ENCODE data around the gene NOC4L.

Gene NOC4L

DNA sequence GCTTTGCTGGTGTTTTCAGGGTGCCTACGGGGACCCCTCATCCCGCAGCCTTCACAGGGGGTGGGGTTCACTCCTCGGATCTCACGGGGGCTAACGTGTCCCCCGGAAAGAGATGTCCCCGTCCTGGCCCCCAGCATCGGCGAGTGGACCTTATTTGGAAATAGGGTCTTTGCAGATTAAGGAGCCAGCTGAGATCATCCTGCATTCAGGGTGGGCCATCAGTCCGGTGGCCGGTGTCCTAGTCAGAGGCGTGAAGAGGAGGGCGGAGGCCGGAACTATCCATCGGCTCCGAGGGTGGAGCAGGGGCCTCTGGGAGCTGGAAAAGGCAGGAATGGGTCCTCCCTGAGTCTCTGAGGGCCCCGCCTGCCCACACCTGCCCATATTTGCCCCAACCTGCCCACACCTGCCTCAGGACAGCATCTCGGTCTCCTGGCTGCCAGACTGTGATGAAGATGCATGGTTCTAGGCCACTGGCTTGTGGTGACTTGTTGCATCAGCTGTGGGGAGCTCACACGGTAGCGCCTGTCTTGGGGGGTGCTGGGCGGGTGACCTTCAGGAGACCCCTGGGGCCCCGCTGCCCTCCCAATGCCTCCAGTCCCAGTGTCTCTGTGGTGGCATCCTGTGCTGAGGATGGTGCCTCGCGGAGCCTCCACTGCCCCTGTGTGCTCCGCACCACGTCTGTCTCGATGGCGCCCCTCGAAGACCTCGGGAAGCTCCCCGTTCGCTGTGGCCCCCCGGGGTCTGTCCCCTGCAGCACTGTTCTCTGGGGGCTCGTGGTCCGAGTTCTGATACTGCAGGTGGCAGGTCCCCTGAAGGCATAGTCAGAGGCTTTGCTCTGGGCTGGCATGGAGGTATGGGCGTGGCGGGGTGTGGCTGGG, 14.7 kb downstream of the NOC4L start:
- DNase-seq = no peak

DNA sequence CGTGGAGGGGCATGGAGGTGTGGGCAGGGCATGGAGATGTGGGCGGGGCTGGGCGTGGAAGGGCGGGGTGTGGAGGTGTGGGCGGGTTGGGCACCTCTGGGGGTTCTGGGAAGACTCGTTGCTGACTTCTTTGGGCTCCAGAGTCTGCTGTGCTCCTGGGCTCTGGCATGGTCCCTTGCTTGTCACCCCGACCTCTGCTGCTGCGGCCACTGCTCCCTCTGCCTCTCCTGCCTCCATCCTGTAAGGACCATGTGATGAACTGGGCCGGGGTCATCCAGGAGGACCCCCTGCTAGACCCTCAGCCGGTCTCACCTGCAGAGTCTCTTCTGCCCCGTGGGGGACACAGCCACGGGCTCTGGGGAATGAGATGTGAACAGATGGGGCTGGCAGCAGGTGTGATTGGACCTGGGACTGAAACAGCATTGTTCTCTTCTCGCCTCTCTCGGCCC, 15.3 kb downstream of the NOC4L start:
- no peak for DNase-seq

DNA sequence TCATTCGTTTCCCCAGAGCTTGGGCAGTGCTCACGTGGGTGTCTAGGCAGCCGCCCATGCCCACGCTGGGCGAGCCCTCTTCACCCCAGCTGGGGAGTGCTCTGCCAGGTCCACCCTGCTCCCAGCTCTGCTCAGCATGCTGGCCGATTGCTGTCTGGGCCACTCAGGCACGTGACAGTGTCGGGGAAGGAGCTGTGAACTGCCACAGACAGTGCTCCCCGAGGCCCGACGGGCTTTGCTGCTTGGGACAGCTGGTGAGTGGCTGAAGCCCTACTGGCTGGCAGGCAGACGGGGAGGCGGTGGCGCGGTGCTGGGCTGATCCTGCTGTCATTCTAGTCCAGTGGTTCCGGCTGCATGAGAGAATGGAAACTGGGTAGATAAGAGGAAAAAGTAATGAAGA, 15.8 kb downstream of the NOC4L start:
- DNase-seq = no peak

DNA sequence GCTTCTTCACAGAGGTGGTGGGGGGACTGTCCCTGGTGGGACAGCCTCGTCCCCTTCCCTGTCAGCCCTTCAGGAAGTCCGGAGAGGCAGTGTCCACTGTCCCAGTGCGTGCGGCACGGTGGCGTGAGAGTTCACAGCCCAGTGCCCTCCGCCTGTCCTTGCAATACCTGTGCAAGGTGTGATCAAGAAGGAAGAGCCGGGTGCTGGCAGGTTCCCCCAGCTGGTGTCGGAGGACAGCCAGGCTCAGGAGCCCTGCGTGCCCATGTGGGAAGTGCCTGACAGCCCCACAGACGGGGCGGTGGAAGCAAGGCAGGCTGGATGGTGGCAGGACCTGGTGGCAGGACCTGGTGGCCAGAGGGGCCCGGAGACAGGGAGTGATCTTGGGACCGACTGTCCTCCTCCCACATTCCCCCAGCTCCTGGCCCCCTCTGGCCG, 16.4 kb downstream of the NOC4L start:
- DNase-seq = no peak

DNA sequence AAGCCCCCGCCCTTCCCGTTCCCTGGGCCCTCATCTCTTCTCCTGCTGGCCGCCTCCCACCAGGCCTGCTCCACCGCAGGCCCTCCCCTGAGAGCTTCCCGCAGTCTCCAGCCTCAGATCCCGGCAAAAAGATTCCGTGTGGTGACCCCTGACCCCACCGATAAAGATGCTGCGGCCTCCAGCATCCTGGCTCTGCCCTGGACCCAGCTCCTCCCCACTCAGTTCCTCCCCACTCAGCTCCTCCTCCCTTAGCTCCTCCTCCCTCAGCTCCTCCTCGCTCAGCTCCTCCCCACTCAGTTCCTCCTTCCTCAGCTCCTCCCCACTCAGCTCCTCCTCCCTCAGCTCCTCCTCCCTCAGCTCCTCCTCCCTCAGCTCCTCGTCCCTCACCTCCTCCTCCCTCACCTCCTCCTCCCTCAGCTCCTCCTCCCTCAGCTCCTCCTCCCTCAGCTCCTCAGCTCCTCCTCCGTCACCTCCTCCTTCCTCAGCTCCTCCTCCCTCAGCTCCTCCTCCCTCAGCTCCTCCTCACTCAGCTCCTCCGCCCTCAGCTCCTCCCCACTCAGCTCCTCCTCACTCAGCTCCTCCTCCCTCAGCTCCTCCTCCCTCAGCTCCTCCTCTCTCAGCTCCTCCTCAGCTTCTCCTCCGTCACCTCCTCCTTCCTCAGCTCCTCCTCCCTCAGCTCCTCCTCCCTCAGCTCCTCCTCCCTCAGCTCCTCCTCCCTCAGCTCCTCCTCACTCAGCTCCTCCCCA, 17.0 kb downstream of the NOC4L start:
- no peak for DNase-seq

DNA sequence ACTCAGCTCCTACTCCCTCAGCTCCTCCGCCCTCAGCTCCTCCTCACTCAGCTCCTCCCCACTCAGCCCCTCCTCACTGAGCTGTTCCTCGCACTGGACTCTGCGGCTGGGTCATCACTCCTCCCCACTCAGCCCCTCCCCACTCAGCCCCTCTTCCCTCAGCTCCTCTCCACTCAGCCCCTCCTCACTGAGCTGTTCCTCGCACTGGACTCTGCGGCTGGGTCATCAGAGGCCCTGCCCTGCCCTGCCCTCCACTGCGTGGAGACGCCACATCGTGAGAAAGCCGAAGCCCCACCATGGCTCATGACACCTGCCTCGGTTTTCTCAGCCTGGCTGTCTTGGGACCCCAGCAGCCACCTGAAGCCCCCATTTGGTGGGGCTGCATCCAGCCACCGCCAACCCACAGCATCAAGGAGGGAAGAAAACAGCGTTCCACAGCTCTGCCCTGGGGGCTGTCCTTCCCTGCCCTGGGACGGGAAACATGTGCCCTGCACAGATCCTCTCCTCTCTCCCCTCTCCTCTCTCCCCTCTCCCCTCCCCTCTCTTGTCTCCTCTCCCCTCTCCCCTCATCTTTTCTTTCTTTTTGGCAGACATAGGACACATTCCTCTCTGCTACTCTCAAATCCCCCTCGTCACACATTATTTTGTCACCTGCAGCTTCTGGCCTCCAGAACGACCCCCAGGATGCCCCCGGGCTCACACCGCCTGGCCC, 17.7 kb downstream of the NOC4L start:
- no peak for DNase-seq

DNA sequence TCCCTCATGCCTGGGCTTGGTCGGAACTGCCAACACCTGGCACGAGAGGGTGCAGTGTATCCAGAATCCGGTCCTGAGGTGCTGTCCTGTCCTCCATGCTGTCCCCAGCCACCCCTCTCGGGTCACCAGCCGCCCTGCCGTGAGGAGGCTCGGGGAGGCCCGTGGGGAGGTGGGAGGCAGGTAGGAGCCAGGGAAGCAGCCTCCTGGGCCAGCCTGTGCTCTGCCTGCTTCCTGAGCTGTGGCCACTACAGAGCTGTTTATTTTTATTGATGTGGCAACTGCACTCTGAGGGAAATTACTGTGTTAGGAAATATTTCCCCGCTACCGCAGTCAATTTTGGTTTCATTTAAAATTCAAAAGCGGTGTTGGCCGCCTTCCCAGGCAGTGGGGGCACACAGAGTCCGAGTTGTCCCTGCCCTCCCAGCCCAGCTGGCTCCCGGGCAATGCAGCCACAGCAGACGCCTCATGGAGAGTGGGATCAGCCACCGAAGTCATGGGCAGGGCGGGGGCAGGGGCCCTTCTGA, 18.3 kb downstream of the NOC4L start:
- no peak for DNase-seq

DNA sequence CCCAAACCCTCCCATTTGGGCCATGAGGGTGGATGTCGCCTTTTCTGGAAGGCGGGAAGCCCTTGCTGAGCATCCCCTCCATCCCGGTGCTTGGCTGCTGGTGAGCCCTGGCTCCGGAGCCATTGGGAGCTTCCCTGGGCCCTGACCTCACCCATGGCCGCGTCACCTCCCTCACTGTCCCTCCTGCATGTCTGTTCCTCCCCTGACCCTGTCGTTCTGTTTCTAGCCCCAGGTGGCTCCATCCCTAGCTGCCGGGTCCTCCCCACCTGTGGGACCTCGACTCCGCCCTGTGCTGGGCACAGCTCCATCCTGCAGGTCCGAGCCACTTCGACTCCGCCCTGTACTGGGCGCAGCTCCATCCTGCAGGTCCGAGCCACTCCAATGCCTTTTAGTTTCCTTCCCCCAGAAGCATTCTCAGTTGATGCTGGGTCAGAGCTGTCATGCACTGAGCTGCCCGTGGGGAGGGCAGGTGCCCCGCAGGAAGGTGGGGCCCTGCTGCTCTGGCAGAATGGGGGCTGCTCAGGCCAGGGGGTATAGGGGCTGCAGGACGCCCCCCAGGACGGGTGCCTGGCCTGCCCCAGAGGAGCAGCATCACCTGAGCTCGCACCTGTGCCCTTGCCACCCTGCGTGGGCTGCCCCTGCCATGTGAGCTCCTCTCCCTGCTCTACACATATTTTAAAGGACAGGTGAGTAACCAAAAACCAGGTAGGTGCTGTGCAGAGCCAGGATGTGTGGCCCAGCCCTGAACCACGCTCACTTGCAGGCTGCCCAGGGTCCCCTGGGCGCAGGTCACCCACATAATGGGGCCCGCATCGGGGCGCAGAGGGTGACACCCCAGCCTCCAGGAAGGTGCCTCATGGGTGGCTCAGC, 19.0 kb downstream of the NOC4L start:
- DNase-seq = no peak

DNA sequence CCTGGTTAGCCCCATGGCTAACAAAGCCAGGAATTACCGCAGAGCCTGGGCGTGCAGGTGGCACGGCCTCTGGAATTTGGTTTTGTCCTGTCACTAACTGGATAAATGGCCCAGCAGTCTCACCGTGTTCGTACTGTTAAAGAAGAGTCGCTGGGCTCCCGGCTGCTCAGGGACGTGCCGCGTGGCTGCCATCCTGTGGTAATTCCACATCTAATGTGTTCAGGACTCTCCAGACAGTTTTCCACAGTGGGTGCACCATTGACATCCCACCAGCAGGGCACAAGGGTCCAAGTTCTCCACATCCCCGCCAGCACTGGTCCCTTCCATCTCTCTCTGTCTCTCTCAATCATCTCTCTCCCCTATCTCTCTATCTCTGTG, 19.6 kb downstream of the NOC4L start:
- DNase-seq = no peak

DNA sequence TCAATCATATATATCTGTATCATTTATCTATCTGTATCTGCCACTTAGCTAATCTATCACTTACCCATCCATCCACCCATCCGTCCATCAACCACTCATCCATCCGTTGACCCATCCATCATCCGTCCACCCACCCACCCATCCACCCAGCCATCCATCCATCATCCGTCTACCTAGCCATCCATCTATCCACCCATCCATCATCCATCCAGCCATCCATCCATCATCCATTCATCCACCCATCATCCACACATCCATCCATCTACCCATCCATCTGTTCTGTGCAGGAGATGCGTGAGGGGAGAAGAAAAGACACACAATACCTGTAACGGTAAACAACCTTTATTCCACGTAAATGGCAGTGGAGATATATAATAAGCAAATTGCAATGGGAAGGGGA, 20.2 kb downstream of the NOC4L start:
- no peak for DNase-seq

DNA sequence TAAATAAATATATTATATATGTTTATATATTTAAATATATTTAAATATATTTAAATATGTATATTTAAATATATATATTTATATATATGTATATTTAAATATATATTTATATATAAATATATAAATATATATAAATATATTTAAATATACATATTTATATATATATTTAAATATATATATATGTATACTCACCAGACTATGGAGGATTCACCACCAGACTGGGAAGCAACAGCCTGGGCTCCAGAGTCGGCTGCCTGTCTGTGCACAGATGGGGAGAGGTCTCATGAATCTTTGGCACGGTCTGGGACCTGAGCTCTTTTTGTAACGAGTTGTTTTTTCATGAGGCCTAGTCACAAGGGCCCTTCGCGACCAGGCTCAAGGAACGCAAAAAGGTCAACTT, 21.3 kb downstream of the NOC4L start:
- no peak for DNase-seq

DNA sequence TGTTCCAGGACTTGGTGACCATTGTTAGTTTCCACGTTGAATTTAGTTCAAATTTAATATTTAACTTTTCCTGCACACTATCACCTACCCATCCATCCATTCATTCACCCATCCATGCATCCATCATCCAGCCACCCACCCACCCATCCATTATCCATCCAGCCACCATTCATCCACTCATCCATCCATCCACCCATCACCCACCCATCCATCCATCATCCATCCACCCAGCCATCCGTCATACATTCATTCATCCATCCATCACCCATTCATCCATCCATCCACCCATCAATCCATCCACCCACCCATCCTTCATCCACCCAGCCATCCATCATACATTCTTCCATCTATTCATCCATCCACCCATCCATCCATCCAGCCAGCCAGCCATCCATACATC, 21.8 kb downstream of the NOC4L start:
- DNase-seq = no peak

DNA sequence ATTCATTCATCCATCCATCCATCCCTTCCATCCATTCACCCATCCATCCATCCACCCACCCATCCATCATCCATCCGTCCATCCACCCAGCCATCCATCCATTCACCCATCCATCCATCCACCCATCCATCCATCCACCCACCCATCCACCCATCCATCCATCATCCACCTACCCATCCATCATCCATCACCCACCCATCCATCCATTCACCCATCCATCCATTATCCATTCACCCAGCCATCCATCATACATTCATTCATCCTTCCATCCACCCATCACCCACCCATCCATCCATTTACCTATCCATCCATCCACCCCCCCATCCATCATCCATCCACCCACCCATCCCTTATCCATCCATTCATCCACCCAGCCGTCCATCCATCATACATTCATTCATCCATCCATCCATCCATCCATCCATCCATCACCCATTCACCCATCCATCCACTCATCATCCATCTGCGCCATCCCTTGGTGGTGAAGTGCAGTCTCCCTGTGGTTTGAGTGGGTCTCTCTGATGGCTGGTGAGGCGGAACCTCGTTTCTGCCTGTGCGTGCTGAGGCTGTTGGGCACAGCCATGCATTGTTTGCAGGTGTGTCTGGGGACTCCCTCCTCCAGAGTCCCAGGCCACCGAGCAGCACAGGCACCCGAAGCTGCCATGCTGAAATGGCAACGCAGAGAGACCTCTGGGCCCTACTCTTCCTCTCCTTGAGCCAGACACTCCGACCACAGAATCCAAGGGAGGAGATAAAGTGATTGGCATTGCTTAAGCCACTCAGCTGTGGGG, 22.7 kb downstream of the NOC4L start:
- no peak for DNase-seq

DNA sequence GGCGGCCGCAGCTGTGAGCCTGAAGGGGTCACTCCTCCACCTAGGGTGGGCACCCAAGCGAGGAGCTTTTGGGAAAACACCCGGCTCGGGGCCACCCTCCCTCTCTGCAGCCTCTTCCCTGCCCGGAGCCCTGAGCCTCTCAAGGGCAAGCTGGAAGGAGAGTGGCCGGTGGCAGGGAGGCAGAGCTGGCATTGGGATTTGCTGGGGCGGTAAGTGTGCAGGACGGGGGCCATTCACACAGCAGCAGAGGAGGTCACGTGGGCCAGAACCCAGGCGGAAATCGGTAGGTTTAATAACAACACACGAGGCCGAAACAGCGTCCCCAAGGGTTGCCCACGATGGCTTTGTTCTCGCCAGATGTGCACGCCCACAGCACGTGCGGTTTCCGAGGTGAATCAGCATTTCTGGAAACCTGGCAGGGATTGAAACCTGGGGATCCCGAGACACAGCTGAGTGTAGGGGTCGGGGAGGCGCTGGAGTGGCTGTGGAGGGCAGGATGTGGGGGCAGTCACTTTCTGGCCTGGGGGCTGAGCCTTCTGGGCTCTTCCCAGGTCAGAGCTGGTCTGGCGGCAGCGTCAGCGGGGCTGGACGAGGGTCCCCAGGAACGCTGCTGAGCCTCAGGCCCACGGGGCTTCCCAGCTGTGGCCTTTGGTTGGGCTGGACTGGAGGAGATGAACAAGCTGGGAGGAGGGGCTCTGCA, 23.5 kb downstream of the NOC4L start:
- no peak for DNase-seq

DNA sequence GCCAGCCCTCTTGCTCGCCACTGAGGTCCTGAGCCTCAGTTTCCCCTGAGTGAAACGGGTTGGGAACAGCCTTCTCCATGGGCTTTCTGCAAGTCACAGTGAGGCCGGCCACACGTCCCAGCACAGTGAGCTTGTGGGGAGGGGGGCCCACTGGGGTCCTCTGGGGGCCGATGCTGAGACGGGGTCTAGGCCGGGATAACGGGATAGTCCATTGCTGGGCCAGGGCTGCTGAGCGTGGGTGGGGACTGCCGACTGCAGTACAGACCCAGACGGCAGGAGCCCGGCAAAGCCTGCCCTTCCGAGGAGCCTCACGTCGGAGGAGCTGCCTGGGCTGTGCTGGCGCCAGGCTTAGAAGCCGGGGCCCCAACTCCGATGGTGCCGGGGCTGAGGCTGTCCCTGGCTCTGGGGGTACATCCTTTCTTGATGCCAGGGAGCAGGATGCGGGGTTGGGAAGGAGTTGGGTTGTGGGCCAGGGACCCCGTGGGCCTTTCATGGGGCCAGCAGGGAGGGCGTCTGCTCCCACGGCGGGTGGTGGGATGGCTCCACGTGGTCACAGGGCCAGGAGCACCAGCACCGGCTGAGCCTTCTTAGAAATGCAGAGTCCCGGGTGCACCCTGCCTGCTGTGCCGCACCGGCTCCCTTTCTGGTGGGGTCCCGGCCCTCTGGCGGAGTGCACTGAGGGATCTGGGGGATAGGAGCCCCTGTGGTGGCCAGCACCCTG, 24.2 kb downstream of the NOC4L start:
- no peak for DNase-seq

DNA sequence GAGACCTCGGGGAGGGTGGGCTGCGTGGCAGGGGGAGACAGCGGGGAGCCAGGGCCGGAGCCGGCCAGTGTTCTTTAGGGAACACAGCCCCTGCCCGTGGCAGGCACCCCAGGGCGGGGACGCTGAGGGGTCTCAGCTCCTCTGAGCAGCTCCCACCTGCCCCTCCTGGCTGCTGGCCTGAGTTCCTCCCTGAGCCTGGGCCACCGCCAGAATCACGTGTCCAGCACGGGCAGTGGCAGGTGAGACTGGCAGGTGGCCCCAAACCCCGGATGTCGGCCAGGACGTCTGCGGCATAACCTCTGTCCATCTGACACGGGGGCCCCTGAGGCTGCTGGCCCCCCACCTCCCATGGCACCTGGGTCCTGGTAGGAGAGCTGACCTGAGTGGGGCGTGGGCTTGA, 25.1 kb downstream of the NOC4L start:
- no peak for DNase-seq

DNA sequence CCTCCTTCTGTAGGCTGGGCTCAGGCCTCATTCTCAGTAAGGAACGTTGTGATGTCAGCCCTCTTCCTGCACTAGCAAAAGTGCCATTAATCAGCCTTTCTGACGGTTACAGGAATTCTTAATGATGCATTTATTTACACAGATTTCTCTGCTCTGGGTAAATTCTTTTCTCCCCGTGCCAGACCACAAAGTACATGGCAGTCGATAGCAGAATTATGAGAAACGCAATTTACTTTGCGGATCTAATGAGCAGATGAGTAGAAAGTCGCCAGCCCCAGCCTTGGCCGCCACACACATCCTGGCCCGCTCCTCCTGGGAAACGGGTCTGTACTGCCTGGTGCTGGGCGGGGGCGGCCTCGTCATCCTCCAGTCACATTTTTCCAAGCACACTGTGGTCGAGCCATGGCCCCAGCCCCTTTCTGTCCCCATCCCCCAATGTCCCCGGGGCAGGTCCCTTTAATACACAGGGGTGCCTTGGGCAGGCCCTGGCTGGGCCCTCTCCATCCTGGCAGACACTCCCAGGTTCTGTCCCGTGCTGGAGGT, 25.9 kb downstream of the NOC4L start:
- DNase-seq = no peak

DNA sequence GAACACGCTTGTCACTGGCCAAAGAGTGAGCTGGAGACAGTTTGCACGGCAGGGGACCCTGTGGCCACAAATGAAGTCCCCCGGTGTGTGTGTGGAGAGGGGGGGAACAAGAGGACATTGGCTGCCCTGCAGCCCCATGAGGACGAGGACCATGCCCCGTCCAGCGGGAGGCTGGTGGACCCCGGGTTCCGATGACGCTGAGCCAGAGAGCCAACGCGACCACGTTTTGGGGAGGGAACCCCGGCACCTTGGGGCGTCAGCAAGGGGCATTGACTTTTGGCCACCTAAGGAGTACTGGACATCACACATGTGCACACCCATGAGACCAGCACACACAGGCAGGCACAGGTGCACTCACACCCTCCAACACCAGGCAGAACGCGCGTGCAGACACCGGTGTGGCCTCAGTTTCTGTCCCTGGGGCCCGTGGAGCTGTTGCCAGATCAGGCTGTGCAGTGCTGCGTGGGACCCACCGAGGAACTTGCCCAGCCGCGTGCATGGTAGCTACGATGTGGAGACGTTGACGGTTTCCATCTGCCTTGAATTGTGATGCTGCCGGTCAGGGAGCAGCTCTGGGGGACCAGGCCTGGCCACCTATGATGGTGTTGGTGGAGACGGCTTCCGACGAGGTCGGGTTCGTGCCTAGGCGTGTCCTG, 26.5 kb downstream of the NOC4L start:
- no peak for DNase-seq

DNA sequence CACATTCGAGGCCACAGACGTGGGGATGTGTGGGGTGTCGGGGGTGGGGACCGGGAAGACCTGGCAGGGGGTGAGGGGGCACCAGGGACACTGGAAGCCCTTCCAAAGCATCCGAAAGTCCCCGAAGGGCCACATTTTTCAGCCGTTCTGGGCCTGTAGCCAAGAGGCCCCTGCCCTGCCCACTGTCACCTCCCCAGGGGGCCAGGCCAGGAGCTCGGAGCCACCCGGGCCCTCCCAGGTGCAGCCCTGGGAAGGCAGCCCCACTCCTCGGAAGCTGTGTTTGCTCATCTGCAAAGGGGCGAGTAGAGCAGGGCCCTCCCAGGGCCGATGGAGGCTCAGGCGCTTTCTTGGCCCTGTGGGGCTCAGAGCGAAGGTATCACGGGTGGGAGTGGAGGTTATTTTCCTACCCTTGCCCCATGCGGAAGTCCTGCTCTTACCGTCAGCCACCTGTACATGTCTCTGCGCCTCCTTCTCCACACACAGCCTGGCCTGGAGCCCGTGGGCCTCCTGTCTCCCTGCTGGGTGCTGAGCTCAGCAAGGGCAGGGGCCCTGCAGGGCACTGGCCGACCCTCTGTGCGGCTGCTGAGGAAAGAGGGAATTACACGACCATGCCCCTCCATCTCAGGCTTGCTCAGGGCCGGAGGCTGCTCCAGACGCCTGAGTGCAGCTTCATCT, 27.2 kb downstream of the NOC4L start:
- no peak for DNase-seq

Data from SHP77 treated with DMSO at 0.1 percent for 48 hours (cell line).